SK-N-SH treated with all-trans-retinoic acid at 6 μM for 48 hours (cell line): ENCODE data around the gene SOX8.

ENCODE experiments used
- ATAC-seq: fragments of 200-7000 bp; cut with Tn5 transposase; 3 replicates; pipeline ENCODE4 v1.9.1; 2020; ENCODE audit warnings: mild to moderate bottlenecking, moderate library complexity
- ARNTL ChIP-seq: fragments of 450-650 bp; formaldehyde crosslinking; IDR thresholded peaks from 2 replicates; pipeline ENCODE4 v1.5.0; 2020; ENCODE audit warnings: low read depth, mild to moderate bottlenecking, moderate library complexity, borderline replicate concordance
- BACH2 ChIP-seq: fragments of 250-450 bp; sonication (Bioruptor Pico); IDR thresholded peaks from 2 replicates; pipeline ENCODE4 v1.9.0; 2021; ENCODE audit warnings: mild to moderate bottlenecking, borderline replicate concordance
- CREB5 ChIP-seq: fragments of 250-450 bp; sonication (Bioruptor Pico); IDR thresholded peaks from 2 replicates; pipeline ENCODE4 v1.5.1; 2020; ENCODE audit warnings: low read depth, mild to moderate bottlenecking, moderate library complexity
- CSDC2 ChIP-seq: fragments of 250-450 bp; sonication (Bioruptor Pico); IDR thresholded peaks from 2 replicates; pipeline ENCODE4 v1.5.0; 2020; ENCODE audit warnings: mild to moderate bottlenecking, moderate library complexity
- CSRNP3 ChIP-seq: fragments of 250-450 bp; sonication (Bioruptor Pico); IDR thresholded peaks from 2 replicates; pipeline ENCODE4 v1.5.1; 2021; ENCODE audit warnings: mild to moderate bottlenecking, moderate library complexity
- ESRRG ChIP-seq: fragments of 250-450 bp; sonication (Bioruptor Pico); IDR thresholded peaks from 2 replicates; pipeline ENCODE4 v1.6.1; 2021; ENCODE audit warnings: mild to moderate bottlenecking
- GLIS3 ChIP-seq: fragments of 250-450 bp; sonication (Bioruptor Pico); IDR thresholded peaks from 2 replicates; pipeline ENCODE4 v1.5.0; 2020; ENCODE audit warnings: mild to moderate bottlenecking, moderate library complexity
- ISL1 ChIP-seq: fragments of 250-450 bp; sonication (Bioruptor Pico); IDR thresholded peaks from 2 replicates; pipeline ENCODE4 v2.1.2; 2022; ENCODE audit warnings: mild to moderate bottlenecking, moderate library complexity
- OSR1 ChIP-seq: fragments of 250-450 bp; sonication (Bioruptor Pico); IDR thresholded peaks from 2 replicates; pipeline ENCODE4 v1.8.0; 2022; ENCODE audit warnings: moderate library complexity, mild to moderate bottlenecking, inconsistent platforms
- PATZ1 ChIP-seq: fragments of 250-450 bp; sonication (Bioruptor Pico); IDR thresholded peaks from 2 replicates; pipeline ENCODE4 v1.8.0; 2020; ENCODE audit warnings: mild to moderate bottlenecking, moderate library complexity, borderline replicate concordance
- PPARA ChIP-seq: fragments of 250-450 bp; sonication (Bioruptor Pico); IDR thresholded peaks from 2 replicates; pipeline ENCODE4 v1.5.0; 2020; ENCODE audit warnings: mild to moderate bottlenecking, borderline replicate concordance
- RARB ChIP-seq: fragments of 250-450 bp; sonication (Bioruptor Pico); IDR thresholded peaks from 2 replicates; pipeline ENCODE4 v1.8.0; 2021; ENCODE audit warnings: mild to moderate bottlenecking, moderate library complexity
- SNAI2 ChIP-seq: fragments of 250-450 bp; sonication (Bioruptor Pico); IDR thresholded peaks from 2 replicates; pipeline ENCODE4 v1.5.0; 2020; ENCODE audit warnings: mild to moderate bottlenecking, moderate library complexity
- TCF4 ChIP-seq: fragments of 250-450 bp; sonication (Bioruptor Pico); IDR thresholded peaks from 2 replicates; pipeline ENCODE4 v1.8.0; 2021; ENCODE audit warnings: mild to moderate bottlenecking, moderate library complexity, borderline replicate concordance
- TOX ChIP-seq: fragments of 250-450 bp; sonication (Bioruptor Pico); IDR thresholded peaks from 2 replicates; pipeline ENCODE4 v1.8.0; 2021; ENCODE audit warnings: mild to moderate bottlenecking, moderate library complexity, borderline replicate concordance
- ZC3H10 ChIP-seq: fragments of 250-450 bp; sonication (Bioruptor Pico); IDR thresholded peaks from 2 replicates; pipeline ENCODE4 v1.5.1; 2021; ENCODE audit warnings: mild to moderate bottlenecking, moderate library complexity
- ZFP3 ChIP-seq: fragments of 250-450 bp; sonication (Bioruptor Pico); IDR thresholded peaks from 2 replicates; pipeline ENCODE4 v1.5.0; 2020; ENCODE audit warnings: mild to moderate bottlenecking, moderate library complexity
- ZFP30 ChIP-seq: fragments of 450-650 bp; formaldehyde crosslinking; IDR thresholded peaks from 2 replicates; pipeline ENCODE4 v1.5.0; 2022; ENCODE audit warnings: mild to moderate bottlenecking, moderate library complexity
- ZNF565 ChIP-seq: fragments of 450-650 bp; formaldehyde crosslinking; conservative IDR thresholded peaks from 2 replicates; pipeline ENCODE4 v1.5.0; 2020; ENCODE audit warnings: low read depth, mild to moderate bottlenecking, moderate library complexity
- ZNF70 ChIP-seq: fragments of 450-650 bp; formaldehyde crosslinking; IDR thresholded peaks from 2 replicates; pipeline ENCODE4 v1.5.0; 2020; ENCODE audit warnings: mild to moderate bottlenecking, moderate library complexity
- ZNF8 ChIP-seq: fragments of 450-650 bp; formaldehyde crosslinking; IDR thresholded peaks from 2 replicates; pipeline ENCODE4 v1.5.0; 2020; ENCODE audit warnings: mild to moderate bottlenecking, moderate library complexity
- TF ChIP-seq, protein P1 (sequence below): fragments of 250-450 bp; sonication (Bioruptor Pico); IDR thresholded peaks from 2 replicates; pipeline ENCODE4 v1.8.0; 2021; ENCODE audit warnings: low read depth, mild to moderate bottlenecking, moderate library complexity, borderline replicate concordance
- TF ChIP-seq, protein P2 (sequence below): fragments of 250-450 bp; sonication (Bioruptor Pico); IDR thresholded peaks from 2 replicates; pipeline ENCODE4 v1.5.0; 2020; ENCODE audit warnings: mild to moderate bottlenecking, moderate library complexity

Gene SOX8

DNA sequence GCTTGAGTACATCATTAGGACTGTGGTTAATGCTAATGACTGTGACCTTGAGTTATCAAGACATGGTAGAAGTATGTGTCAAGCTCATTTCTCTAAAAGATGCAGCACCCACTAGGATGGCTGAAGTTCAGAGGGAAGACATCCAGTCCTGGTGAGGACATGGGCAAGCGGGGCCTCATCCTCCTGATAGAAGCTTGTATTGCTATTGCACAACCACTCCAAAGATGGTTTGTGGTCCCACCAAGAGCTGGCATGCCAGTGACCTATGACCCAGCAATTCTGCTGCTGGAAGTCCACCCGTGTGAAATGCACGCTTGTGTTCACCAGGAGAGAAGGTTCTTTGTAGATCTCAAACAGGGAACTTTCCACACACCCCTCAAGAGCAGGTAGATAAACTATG lies 14.2 kb downstream of the SOX8 start:
- no peak for ATAC-seq
- TF ChIP-seq BACH2 (CRISPR knock-in tag) (no peak), RARB (CRISPR knock-in tag) (no peak), CSRNP3 (no peak), TCF4 (CRISPR knock-in tag) (no peak), CREB5 (CRISPR knock-in tag) (no peak), ZFP30 (CRISPR knock-in tag) (no peak), ARNTL (CRISPR knock-in tag) (no peak), OSR1 (CRISPR knock-in tag) (no peak), ZC3H10 (CRISPR knock-in tag) (no peak), PPARA (CRISPR knock-in tag) (no peak), PATZ1 (CRISPR knock-in tag) (no peak), ZFP3 (CRISPR knock-in tag) (no peak), ZNF565 (no peak), TOX (no peak), ISL1 (no peak), ZNF8 (no peak), ZNF70 (CRISPR knock-in tag) (no peak), CSDC2 (no peak)
- TF ChIP-seq, protein P1, sequence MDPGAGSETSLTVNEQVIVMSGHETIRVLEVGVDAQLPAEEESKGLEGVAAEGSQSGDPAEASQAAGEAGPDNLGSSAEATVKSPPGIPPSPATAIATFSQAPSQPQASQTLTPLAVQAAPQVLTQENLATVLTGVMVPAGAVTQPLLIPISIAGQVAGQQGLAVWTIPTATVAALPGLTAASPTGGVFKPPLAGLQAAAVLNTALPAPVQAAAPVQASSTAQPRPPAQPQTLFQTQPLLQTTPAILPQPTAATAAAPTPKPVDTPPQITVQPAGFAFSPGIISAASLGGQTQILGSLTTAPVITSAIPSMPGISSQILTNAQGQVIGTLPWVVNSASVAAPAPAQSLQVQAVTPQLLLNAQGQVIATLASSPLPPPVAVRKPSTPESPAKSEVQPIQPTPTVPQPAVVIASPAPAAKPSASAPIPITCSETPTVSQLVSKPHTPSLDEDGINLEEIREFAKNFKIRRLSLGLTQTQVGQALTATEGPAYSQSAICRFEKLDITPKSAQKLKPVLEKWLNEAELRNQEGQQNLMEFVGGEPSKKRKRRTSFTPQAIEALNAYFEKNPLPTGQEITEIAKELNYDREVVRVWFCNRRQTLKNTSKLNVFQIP (CRISPR knock-in tag): no peak
- TF ChIP-seq, protein P2, sequence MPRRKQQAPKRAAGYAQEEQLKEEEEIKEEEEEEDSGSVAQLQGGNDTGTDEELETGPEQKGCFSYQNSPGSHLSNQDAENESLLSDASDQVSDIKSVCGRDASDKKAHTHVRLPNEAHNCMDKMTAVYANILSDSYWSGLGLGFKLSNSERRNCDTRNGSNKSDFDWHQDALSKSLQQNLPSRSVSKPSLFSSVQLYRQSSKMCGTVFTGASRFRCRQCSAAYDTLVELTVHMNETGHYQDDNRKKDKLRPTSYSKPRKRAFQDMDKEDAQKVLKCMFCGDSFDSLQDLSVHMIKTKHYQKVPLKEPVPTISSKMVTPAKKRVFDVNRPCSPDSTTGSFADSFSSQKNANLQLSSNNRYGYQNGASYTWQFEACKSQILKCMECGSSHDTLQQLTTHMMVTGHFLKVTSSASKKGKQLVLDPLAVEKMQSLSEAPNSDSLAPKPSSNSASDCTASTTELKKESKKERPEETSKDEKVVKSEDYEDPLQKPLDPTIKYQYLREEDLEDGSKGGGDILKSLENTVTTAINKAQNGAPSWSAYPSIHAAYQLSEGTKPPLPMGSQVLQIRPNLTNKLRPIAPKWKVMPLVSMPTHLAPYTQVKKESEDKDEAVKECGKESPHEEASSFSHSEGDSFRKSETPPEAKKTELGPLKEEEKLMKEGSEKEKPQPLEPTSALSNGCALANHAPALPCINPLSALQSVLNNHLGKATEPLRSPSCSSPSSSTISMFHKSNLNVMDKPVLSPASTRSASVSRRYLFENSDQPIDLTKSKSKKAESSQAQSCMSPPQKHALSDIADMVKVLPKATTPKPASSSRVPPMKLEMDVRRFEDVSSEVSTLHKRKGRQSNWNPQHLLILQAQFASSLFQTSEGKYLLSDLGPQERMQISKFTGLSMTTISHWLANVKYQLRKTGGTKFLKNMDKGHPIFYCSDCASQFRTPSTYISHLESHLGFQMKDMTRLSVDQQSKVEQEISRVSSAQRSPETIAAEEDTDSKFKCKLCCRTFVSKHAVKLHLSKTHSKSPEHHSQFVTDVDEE: no peak

GRCh38 chr16:996681-997080 lies 15.1 kb downstream of the SOX8 start:
- no peak for TF ChIP-seq ZFP3 (CRISPR knock-in tag)
- TF ChIP-seq ZNF70 (CRISPR knock-in tag): no peak
- TF ChIP-seq, protein P2: no peak
- no peak for TF ChIP-seq PPARA (CRISPR knock-in tag)
- TF ChIP-seq, protein P1 (CRISPR knock-in tag): no peak
- no peak for TF ChIP-seq TCF4 (CRISPR knock-in tag)
- no peak for TF ChIP-seq CREB5 (CRISPR knock-in tag)
- no peak for TF ChIP-seq ESRRG (CRISPR knock-in tag)
- TF ChIP-seq BACH2 (CRISPR knock-in tag): no peak
- no peak for TF ChIP-seq ZFP30 (CRISPR knock-in tag)
- TF ChIP-seq CSRNP3: no peak
- no peak for TF ChIP-seq TOX
- TF ChIP-seq GLIS3 (CRISPR knock-in tag): no peak
- no peak for TF ChIP-seq SNAI2 (CRISPR knock-in tag)
- no peak for TF ChIP-seq CSDC2
- ATAC-seq: no peak
